Measurements from ENCODE around the gene RALGAPA2. TPM values are rescaled to one million over a fixed set of nuclear protein-coding genes. Genes with fewer than 3 reads are reported as not detected.

The RALGAPA2 gene
- total and polyA plus RNA-seq, 7 donors, result 8.4 to 23.2 (median 18.5) TPM

DNA sequence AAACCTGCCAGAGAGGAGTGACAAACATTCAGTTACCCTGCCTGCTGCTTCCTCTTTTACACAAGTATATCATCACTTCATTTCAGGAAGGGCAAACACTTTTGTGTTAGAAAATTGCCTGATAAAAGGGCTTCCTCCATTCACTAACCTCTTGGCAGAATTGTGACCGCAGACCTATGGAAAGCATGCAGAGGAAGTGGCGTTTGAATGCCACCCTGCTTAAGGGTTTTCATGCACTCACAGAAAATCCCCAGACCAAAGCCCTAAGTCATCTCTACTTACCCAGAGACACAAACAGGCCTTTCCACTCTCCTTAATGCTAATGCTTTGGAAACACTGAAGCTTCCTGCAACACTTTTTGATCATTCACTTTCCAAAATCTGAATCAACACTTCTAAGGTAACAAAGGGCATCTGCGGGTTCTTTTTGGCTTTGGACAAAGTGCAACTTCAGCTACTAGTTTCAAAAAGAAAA, 22.1 kb upstream of the RALGAPA2 start:
- WGBS, 2 donors, result 45 to 73% methylated on average over 3 of the region's 3 CpGs
- Histone ChIP-seq H3K27ac (peak overlapping the region in 1 of 4 donors; percentile 27), H3K4me3 (no peak overlapping the region), H3K4me1 (no peaks in the 10 kb centered on the region), H3K36me3 (no peaks in the 10 kb centered on the region), H3K27me3 (no peaks in the 10 kb centered on the region), H3K9me3 (no peaks in the 10 kb centered on the region)
- TF ChIP-seq, protein P1, sequence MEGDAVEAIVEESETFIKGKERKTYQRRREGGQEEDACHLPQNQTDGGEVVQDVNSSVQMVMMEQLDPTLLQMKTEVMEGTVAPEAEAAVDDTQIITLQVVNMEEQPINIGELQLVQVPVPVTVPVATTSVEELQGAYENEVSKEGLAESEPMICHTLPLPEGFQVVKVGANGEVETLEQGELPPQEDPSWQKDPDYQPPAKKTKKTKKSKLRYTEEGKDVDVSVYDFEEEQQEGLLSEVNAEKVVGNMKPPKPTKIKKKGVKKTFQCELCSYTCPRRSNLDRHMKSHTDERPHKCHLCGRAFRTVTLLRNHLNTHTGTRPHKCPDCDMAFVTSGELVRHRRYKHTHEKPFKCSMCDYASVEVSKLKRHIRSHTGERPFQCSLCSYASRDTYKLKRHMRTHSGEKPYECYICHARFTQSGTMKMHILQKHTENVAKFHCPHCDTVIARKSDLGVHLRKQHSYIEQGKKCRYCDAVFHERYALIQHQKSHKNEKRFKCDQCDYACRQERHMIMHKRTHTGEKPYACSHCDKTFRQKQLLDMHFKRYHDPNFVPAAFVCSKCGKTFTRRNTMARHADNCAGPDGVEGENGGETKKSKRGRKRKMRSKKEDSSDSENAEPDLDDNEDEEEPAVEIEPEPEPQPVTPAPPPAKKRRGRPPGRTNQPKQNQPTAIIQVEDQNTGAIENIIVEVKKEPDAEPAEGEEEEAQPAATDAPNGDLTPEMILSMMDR (IDR thresholded peaks at IDR 0.05), result no peak
- TF ChIP-seq EP300 (IDR thresholded peaks at IDR 0.05) (no peak), POLR2AphosphoS5 (IDR thresholded peaks at IDR 0.05) (no peak), POLR2A (IDR thresholded peaks at IDR 0.05) (no peak)
- intact Hi-C loops (cut with DNase I), result no loop called here
- DNase-seq, result no peak

DNA sequence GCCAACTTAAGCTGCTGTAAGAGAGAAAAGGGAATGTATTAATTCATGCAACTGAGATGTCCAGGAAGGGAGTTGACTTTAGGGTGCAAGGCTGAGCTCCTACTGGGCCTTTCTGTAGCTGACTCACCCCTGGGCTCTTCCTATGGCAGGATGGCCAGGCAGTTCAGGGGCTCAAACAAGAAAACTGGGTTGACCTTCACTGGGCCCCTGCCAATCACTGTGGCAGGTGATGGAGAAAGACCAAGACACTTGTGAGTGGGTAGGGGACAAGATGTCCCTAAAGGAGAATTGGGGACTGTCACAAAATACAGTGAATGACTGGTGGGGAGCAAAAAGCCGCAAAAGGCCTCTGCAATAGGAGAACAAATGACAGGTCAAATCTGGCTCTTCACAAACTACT, 21.5 kb upstream of the RALGAPA2 start:
- H3K9me3 ChIP-seq, result no peaks in the 10 kb centered on the region
- no peaks in the 10 kb centered on the region for H3K36me3 ChIP-seq
- no peak overlapping the region for H3K4me3 ChIP-seq
- H3K27me3 ChIP-seq, result no peaks in the 10 kb centered on the region
- intact Hi-C loops (cut with DNase I), result no loop called here
- no peaks in the 10 kb centered on the region for H3K4me1 ChIP-seq
- 88 to 93% methylated on average over 1 of the region's 1 CpG for WGBS, 2 donors
- DNase-seq, result no peak
- H3K27ac ChIP-seq, result peak overlapping the region in 1 of 4 donors; percentile 27
- no peak for TF ChIP-seq POLR2AphosphoS5 (IDR thresholded peaks at IDR 0.05)
- TF ChIP-seq POLR2A (IDR thresholded peaks at IDR 0.05), result no peak

DNA sequence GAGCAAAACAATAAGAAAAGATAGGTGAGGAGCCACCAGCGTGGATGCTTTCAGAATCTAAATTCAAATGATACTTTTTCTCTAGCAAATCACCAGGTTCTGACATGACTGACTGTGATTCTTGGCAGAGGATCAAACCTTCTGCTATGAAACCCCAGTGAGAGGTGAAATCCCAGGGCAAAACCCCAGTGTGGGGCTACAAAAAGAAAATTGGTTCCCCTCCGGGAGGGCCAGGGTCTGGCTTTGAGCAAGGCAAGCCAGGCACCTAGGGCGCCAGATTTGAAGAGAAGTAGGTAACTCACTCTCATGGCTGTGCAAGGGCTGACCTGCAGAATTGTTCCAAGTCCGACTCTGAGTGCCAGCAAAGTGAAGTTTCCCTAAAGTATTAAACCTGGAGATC, 20.2 kb upstream of the RALGAPA2 start:
- H3K9me3 ChIP-seq, result no peaks in the 10 kb centered on the region
- no peaks in the 10 kb centered on the region for H3K27me3 ChIP-seq
- 87 to 93% methylated on average over 4 of the region's 4 CpGs for WGBS, 2 donors
- no peak overlapping the region for H3K4me3 ChIP-seq
- intact Hi-C loops (cut with DNase I), result no loop called here
- H3K36me3 ChIP-seq, result no peaks in the 10 kb centered on the region
- no peaks in the 10 kb centered on the region for H3K4me1 ChIP-seq
- TF ChIP-seq POLR2A (IDR thresholded peaks at IDR 0.05), result no peak
- TF ChIP-seq, protein P1 (IDR thresholded peaks at IDR 0.05), result no peak
- no peak for TF ChIP-seq EP300 (IDR thresholded peaks at IDR 0.05)
- TF ChIP-seq POLR2AphosphoS5 (IDR thresholded peaks at IDR 0.05), result no peak
- DNase-seq, result no peak
- peak overlapping the region in 2 of 4 donors; percentile 34 to 58 for H3K27ac ChIP-seq

DNA sequence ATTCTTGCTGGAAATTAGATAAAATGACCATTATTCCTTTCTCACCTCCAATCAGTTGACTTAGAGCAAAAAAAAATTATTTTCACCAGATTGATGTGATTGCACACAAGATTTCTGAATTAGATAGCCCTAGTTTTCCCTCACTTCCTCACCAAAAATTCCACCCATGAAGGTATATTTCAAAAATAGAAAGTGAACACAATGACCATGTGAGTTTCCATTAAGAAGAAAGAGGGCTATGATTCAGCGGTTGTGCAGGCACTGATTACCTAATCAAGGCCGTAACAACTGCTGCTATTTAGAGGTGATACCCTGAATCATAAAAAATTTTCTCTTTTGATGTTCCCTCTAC, 19.5 kb upstream of the RALGAPA2 start:
- H3K4me3 ChIP-seq, result no peak overlapping the region
- no peak for DNase-seq
- no peaks in the 10 kb centered on the region for H3K9me3 ChIP-seq
- peak overlapping the region in 2 of 4 donors; percentile 34 to 58 for H3K27ac ChIP-seq
- H3K27me3 ChIP-seq, result no peaks in the 10 kb centered on the region
- 70 to 76% methylated on average over 2 of the region's 2 CpGs for WGBS, 2 donors
- no peaks in the 10 kb centered on the region for H3K4me1 ChIP-seq
- H3K36me3 ChIP-seq, result no peaks in the 10 kb centered on the region
- intact Hi-C loops (cut with DNase I), result no loop called here
- TF ChIP-seq POLR2AphosphoS5 (IDR thresholded peaks at IDR 0.05) (no peak), EP300 (IDR thresholded peaks at IDR 0.05) (no peak), POLR2A (IDR thresholded peaks at IDR 0.05) (no peak)
- TF ChIP-seq, protein P1 (IDR thresholded peaks at IDR 0.05), result no peak

DNA sequence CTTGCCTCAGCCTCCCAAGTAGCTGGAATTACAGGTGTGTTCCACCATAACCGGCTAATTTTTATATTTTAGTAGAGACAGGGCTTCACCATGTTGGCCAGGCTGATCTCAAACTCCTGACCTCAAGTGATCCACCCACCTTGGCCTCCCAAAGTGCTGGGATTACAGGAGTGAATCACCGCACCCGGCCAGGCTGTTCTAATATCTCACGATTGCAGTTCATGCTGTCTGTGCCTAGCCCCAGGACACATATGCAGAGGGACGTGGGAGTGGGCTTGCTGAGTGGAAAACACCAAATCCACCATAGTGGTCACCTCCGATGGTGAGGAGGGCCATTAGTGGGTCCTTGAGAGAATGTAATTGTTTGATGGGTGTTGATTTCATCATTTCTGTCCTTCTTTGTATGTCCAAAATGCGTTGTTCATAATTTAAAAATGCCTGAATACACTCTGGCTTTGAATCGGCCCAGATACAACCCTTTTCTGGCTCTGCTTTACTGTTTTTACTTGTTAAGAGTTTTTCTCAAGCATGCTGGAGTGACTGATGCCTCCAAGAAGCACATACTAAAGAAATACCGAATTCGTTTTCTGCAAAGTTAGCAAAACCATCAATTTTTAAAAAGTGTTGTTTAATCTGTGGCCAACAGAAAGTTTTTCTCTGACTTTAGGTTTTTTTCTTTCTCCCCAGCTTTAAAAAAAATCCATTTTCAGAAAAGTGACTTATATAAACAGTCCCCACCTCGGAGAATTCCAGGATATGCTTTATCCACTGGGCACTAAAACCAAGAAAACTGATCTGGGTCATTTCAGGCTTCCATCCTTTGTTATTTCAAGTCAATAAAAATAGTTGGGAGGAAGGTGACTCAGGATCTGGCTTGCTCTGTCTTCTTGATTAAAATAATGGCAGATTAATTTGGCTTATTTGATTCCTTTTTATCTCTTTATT, 18.8 kb upstream of the RALGAPA2 start:
- H3K4me1 ChIP-seq, result no peaks in the 10 kb centered on the region
- intact Hi-C loops (cut with DNase I), result no loop called here
- no peaks in the 10 kb centered on the region for H3K9me3 ChIP-seq
- TF ChIP-seq POLR2AphosphoS5 (IDR thresholded peaks at IDR 0.05), result no peak
- no peak for TF ChIP-seq EP300 (IDR thresholded peaks at IDR 0.05)
- no peak for TF ChIP-seq POLR2A (IDR thresholded peaks at IDR 0.05)
- TF ChIP-seq, protein P1 (IDR thresholded peaks at IDR 0.05), result no peak
- H3K4me3 ChIP-seq, result no peak overlapping the region
- H3K27ac ChIP-seq, result peak overlapping the region in 3 of 4 donors; percentile 30 to 59 (median 35)
- no peaks in the 10 kb centered on the region for H3K36me3 ChIP-seq
- no peak for DNase-seq
- no peaks in the 10 kb centered on the region for H3K27me3 ChIP-seq
- WGBS, 2 donors, result 90 to 92% methylated on average over 11 of the region's 11 CpGs
